H1 (cell line): ENCODE results near the gene ACSL3. TPM values are rescaled to one million over a fixed set of nuclear protein-coding genes. Genes with fewer than 3 reads are reported as not detected.

Experiments
- SAP30 ChIP-seq: fragments of 300-600 bp; sonication (generic); IDR thresholded peaks from 2 replicates; pipeline ENCODE4 v1.7.1; 2012; ENCODE audit warnings: low read length, moderate library complexity, mild to moderate bottlenecking, inconsistent platforms; ENCODE audit not compliant: insufficient read depth, insufficient replicate concordance
- polyA plus RNA-seq, 7 experiments: library from polyadenylated mRNA; depleted of rRNA in 3 of 7; stranded (reverse) in 5 of 7; unstranded in 2 of 7; fragments of >200 nt in 5 of 7; fragments of 200-250 nt in 2 of 7; gene quantifications; 1 replicate in 5 of 7; 2 replicates in 1 of 7; 4 replicates in 1 of 7; pipeline versions ENCODE4 v1.2.1 to v1.2.3, GENCODE V29; 2011 to 2013; ENCODE audit warnings: missing spikeins in 2 of 7, mixed read lengths in 2 of 7
- total RNA-seq: library from RNA; stranded (reverse); fragmentation: NEBNext Ultra II Directional; extraction: Animal tissue kit (Norgen Biotek cat#: 25700); gene quantifications from 2 replicates; pipeline ENCODE4 v1.2.1, GENCODE V29; 2021

The ACSL3 gene
- total and polyA plus RNA-seq, 2 of the 8 experiments (the other 6 are each of a cell fraction or from before 2014, with no cell fraction given): 37.5 to 98.1 TPM

- no peak for TF ChIP-seq SAP30
These were observed 77.5 kb downstream of the ACSL3 start (continued) for GRCh38 chr2:222938327-222938726.
